Mesenteric fat pad (tissue), 1 donor: ENCODE measurements around the gene HOXA6. TPM values are rescaled to one million over a fixed set of nuclear protein-coding genes. Genes with fewer than 3 reads are reported as not detected.

ENCODE experiments used
- DNase-seq: peaks from one replicate; pipeline ENCODE4 v3.0.0-alpha.2; 2020; ENCODE audit warnings: low spot score
- total RNA-seq: library from RNA; stranded (reverse); fragmentation: NEBNext Ultra II Directional; extraction: Animal tissue kit (Norgen Biotek cat#: 25700); gene quantifications from one replicate; pipeline ENCODE4 v1.2.1, GENCODE V29; 2021
- donor health status: DM: yes; HTN: yes; CAD: no.

Gene HOXA6
- total RNA-seq, 1 donor from 2014 or later = 3.1 TPM

- no peak for DNase-seq
Observed at GRCh38 chr7:27152816-27153442, 5.4 kb upstream of the HOXA6 start.

- peak; percentile 88 for DNase-seq
Observed at GRCh38 chr7:27151931-27152815, 4.6 kb upstream of the HOXA6 start, which contains the start of gene HOXA3. Gene HOXA3 (minus strand): TSS chr7:27152583. CDS start chr7:27110640, 41,943 bp downstream.

- no peak for DNase-seq
Observed at GRCh38 chr7:27151341-27151930, 3.9 kb upstream of the HOXA6 start.

GRCh38 chr7:27150568-27151340 is 3.2 kb upstream of the HOXA6 start:
- DNase-seq = peak; percentile 93

- no peak for DNase-seq
Observed at GRCh38 chr7:27149842-27150567, 2.4 kb upstream of the HOXA6 start.

- DNase-seq = no peak
Observed at GRCh38 chr7:27148756-27149641, 1.4 kb upstream of the HOXA6 start.

- no peak for DNase-seq
Observed at GRCh38 chr7:27148031-27148755, 619 bp upstream of the HOXA6 start.

GRCh38 chr7:27146491-27147198 is 929 bp downstream of the HOXA6 start:
- no peak for DNase-seq

- DNase-seq = no peak
Observed at GRCh38 chr7:27145914-27146412, 1.6 kb downstream of the HOXA6 start.

GRCh38 chr7:27145165-27145913 is 2.2 kb downstream of the HOXA6 start:
- no peak for DNase-seq

- no peak for DNase-seq
Observed at GRCh38 chr7:27144781-27145164, 2.8 kb downstream of the HOXA6 start.

GRCh38 chr7:27143950-27144780 is 3.4 kb downstream of the HOXA6 start:
- no peak for DNase-seq

- DNase-seq = no peak
Observed at GRCh38 chr7:27143023-27143949, 4.3 kb downstream of the HOXA6 start, which contains the start of gene HOXA5. Gene HOXA5 (minus strand): TSS chr7:27143681. CDS start chr7:27143607, 74 bp downstream.

GRCh38 chr7:27142580-27143022 is 5.0 kb downstream of the HOXA6 start:
- no peak for DNase-seq

- no peak for DNase-seq
Observed at GRCh38 chr7:27141923-27142579, 5.5 kb downstream of the HOXA6 start.
